Natural killer cell (primary cell): Measurements from ENCODE around the gene ZDHHC9. TPM values are rescaled to one million over a fixed set of nuclear protein-coding genes. Genes with fewer than 3 reads are reported as not detected.

Source experiments
- ATAC-seq, 3 donors: fragments of 150-1000 bp in 2 of 3; fragments of 200-7000 bp in 1 of 3; cut with Tn5 transposase; 1 replicate in 1 of 3; 2 replicates in 2 of 3; pipeline ENCODE4 v1.10.0; 2021; ENCODE audit warnings: mild to moderate bottlenecking in 2 of 3, moderate library complexity in 2 of 3
- DNase-seq, 2 donors: peaks; one replicate each; pipeline versions ENCODE4 v3.0.0 to v3.0.0-alpha.2; 2013 to 2021; ENCODE audit warnings: mixed read lengths in 1 of 2
- H3K27ac ChIP-seq: one replicate; pipeline ENCODE4 v1.5.1; 2013; ENCODE audit warnings: mild to moderate bottlenecking, low read length
- H3K27me3 ChIP-seq: one replicate; pipeline ENCODE4 v1.6.1; 2013; ENCODE audit warnings: low read length; ENCODE audit not compliant: control insufficient read depth, insufficient read depth
- H3K36me3 ChIP-seq: one replicate; pipeline ENCODE4 v1.6.1; 2013; ENCODE audit warnings: low read length; ENCODE audit not compliant: control insufficient read depth, insufficient read depth
- H3K4me1 ChIP-seq: one replicate; pipeline ENCODE4 v1.6.1; 2013; ENCODE audit warnings: low read length; ENCODE audit not compliant: control insufficient read depth, insufficient read depth
- H3K4me3 ChIP-seq: one replicate; pipeline ENCODE4 v1.5.1; 2013; ENCODE audit warnings: low read length
- H3K9me3 ChIP-seq: one replicate; pipeline ENCODE4 v1.6.1; 2013; ENCODE audit warnings: low read length; ENCODE audit not compliant: control insufficient read depth, insufficient read depth
- H3K27ac Mint-ChIP-seq, 2 donors: one replicate each; pipeline ENCODE4 v1.8.0; 2022; ENCODE audit warnings: mild to moderate bottlenecking in 2 of 2, mixed read lengths in 2 of 2, moderate library complexity in 1 of 2
- H3K27me3 Mint-ChIP-seq, 2 donors: one replicate each; pipeline ENCODE4 v1.8.0; 2022; ENCODE audit warnings: low read depth in 2 of 2, mixed read lengths in 2 of 2
- H3K36me3 Mint-ChIP-seq: one replicate; pipeline ENCODE4 v1.8.0; 2022; ENCODE audit warnings: mixed read lengths
- H3K4me1 Mint-ChIP-seq, 2 donors: one replicate each; pipeline ENCODE4 v1.8.0; 2022; ENCODE audit warnings: mixed read lengths in 2 of 2
- H3K4me3 Mint-ChIP-seq: one replicate; pipeline ENCODE4 v1.8.0; 2022; ENCODE audit warnings: mild to moderate bottlenecking, moderate library complexity, mixed read lengths
- H3K9me3 Mint-ChIP-seq, 2 donors: one replicate each; pipeline ENCODE4 v1.8.0; 2022; ENCODE audit warnings: mixed read lengths in 2 of 2
- CTCF ChIP-seq: fragments of 200-600 bp; IDR thresholded peaks from one replicate; pipeline ENCODE4 v1.8.0; 2022; ENCODE audit warnings: antibody characterized with exemption
- WGBS: methylation state at CpG from one replicate; pipeline ENCODE4 v1.1.7; 2013; ENCODE audit warnings: missing lambda C conversion rate; ENCODE audit not compliant: insufficient coverage; 5-methylcytosine and 5-hydroxymethylcytosine counted together
- intact Hi-C: fragments of 100-400 bp; cut with micrococcal nuclease; formaldehyde crosslinking; loops from one replicate; pipeline ENCODE4 v1.14.2; 2022
- total RNA-seq, 4 donors: library from RNA; stranded (reverse); fragments of 120-200 nt in 1 of 4; gene quantifications; one replicate each; pipeline versions ENCODE4 v1.2.3 to v1.2.4, GENCODE V29; 2013 to 2022

Gene ZDHHC9
- total RNA-seq, 3 donors from 2014 or later (not counting 1 experiment from before 2014, with no cell fraction given): 1.0 to 3.0 (median 2.1) TPM

GRCh38 chrX:129802863-129803262 is 40.8 kb downstream of the ZDHHC9 start:
- ATAC-seq: no peak
- Mint-ChIP-seq H3K27ac (no peak overlapping the region), H3K4me3 (no peak overlapping the region), H3K36me3 (no peaks in the 10 kb centered on the region), H3K27me3 (no peaks in the 10 kb centered on the region), H3K9me3 (no peaks in the 10 kb centered on the region), H3K4me1 (peaks cover 17 to 22% of the 10 kb centered on the region in 2 donors)
- H3K4me3 ChIP-seq: no peak overlapping the region
- no peak for DNase-seq
- no CpG with 5 or more reads among the region's 1 CpG for WGBS
- H3K4me1 ChIP-seq: peaks cover 10% of the 10 kb centered on the region
- peaks cover 5% of the 10 kb centered on the region for H3K36me3 ChIP-seq
- no peak for TF ChIP-seq CTCF
- H3K9me3 ChIP-seq: no peaks in the 10 kb centered on the region
- H3K27ac ChIP-seq: no peak overlapping the region
- H3K27me3 ChIP-seq: no peaks in the 10 kb centered on the region
- intact Hi-C loops: no loop called here

GRCh38 chrX:129800186-129800585 is 43.5 kb downstream of the ZDHHC9 start:
- Mint-ChIP-seq H3K9me3 (no peaks in the 10 kb centered on the region), H3K4me1 (peaks cover 21 to 22% of the 10 kb centered on the region in 2 donors), H3K27ac (peak overlapping the region; percentile 52 to 77), H3K27me3 (no peaks in the 10 kb centered on the region), H3K4me3 (no peak overlapping the region), H3K36me3 (no peaks in the 10 kb centered on the region)
- no peak for ATAC-seq
- no peaks in the 10 kb centered on the region for H3K27me3 ChIP-seq
- no CpG with 5 or more reads among the region's 4 CpGs for WGBS
- peaks cover 26% of the 10 kb centered on the region for H3K36me3 ChIP-seq
- H3K9me3 ChIP-seq: no peaks in the 10 kb centered on the region
- intact Hi-C loops: no loop called here
- no peak overlapping the region for H3K27ac ChIP-seq
- no peak overlapping the region for H3K4me3 ChIP-seq
- no peak for DNase-seq
- TF ChIP-seq CTCF: no peak
- H3K4me1 ChIP-seq: peaks cover 13% of the 10 kb centered on the region

- peak in 2 of 3 donors; percentile 14 to 41 for ATAC-seq
- DNase-seq: no peak
- TF ChIP-seq CTCF: no peak
These were observed 44.8 kb downstream of the ZDHHC9 start for GRCh38 chrX:129798888-129799287.

GRCh38 chrX:129798456-129798855 is 45.2 kb downstream of the ZDHHC9 start:
- H3K9me3 Mint-ChIP-seq: no peaks in the 10 kb centered on the region
- H3K4me1 ChIP-seq: peaks cover 24% of the 10 kb centered on the region
- no peaks in the 10 kb centered on the region for H3K27me3 ChIP-seq
- no peak overlapping the region for H3K4me3 ChIP-seq
- H3K27ac Mint-ChIP-seq: peak overlapping the region; percentile 52 to 77
- no peak for TF ChIP-seq CTCF
- H3K4me1 Mint-ChIP-seq: peaks cover 21 to 22% of the 10 kb centered on the region in 2 donors
- ATAC-seq (no peak), DNase-seq (no peak)
- peak overlapping the region; percentile 42 for H3K27ac ChIP-seq
- H3K36me3 Mint-ChIP-seq: no peaks in the 10 kb centered on the region
- intact Hi-C loops: no loop called here
- 97% methylated on average over 3 of the region's 3 CpGs for WGBS
- H3K27me3 Mint-ChIP-seq: no peaks in the 10 kb centered on the region
- H3K4me3 Mint-ChIP-seq: no peak overlapping the region
- H3K9me3 ChIP-seq: no peaks in the 10 kb centered on the region
- peaks cover 43% of the 10 kb centered on the region for H3K36me3 ChIP-seq

More at GRCh38 chrX:129798888-129799287, 44.8 kb downstream of the ZDHHC9 start:
- Mint-ChIP-seq H3K27me3 (no peaks in the 10 kb centered on the region), H3K27ac (peak overlapping the region; percentile 52 to 77), H3K4me3 (no peak overlapping the region), H3K4me1 (peaks cover 21 to 22% of the 10 kb centered on the region in 2 donors), H3K36me3 (no peaks in the 10 kb centered on the region), H3K9me3 (no peaks in the 10 kb centered on the region)
- WGBS: 90% methylated on average over 2 of the region's 5 CpGs
- Histone ChIP-seq H3K27ac (peak overlapping the region; percentile 42), H3K27me3 (no peaks in the 10 kb centered on the region), H3K4me1 (peaks cover 21% of the 10 kb centered on the region), H3K9me3 (no peaks in the 10 kb centered on the region), H3K4me3 (no peak overlapping the region), H3K36me3 (peaks cover 39% of the 10 kb centered on the region)
- intact Hi-C loops: no loop called here
